GM23338 (cell line): ENCODE measurements around the gene EXOC4. TPM values are rescaled to one million over a fixed set of nuclear protein-coding genes. Genes with fewer than 3 reads are reported as not detected.

ENCODE experiments used
- ATAC-seq: fragments of 200-7000 bp; cut with Tn5 transposase; 3 replicates; pipeline ENCODE4 v1.9.1; 2020
- DNase-seq: peaks from one replicate; pipeline ENCODE4 v3.0.0-alpha.2; 2015; ENCODE audit warnings: low spot score
- H2AFZ ChIP-seq: fragments of 200-600 bp; sonication (generic); 2 replicates; pipeline ENCODE4 v1.8.0; 2016; ENCODE audit warnings: antibody characterized with exemption, mild to moderate bottlenecking, moderate library complexity
- H3F3A ChIP-seq: fragments of 200-600 bp; sonication (generic); replicated peaks from 2 replicates; pipeline ENCODE4 v1.8.0; 2017; ENCODE audit warnings: antibody characterized with exemption, mixed run types, low read depth
- H3K27ac ChIP-seq: fragments of 200-600 bp; sonication (generic); 2 replicates; pipeline ENCODE4 v1.6.1; 2016; ENCODE audit warnings: low read depth
- H3K27me3 ChIP-seq: fragments of 200-600 bp; sonication (generic); 2 replicates; pipeline ENCODE4 v1.8.0; 2016; ENCODE audit warnings: mild to moderate bottlenecking, mixed run types, moderate library complexity; ENCODE audit not compliant: insufficient read depth
- H3K36me3 ChIP-seq: fragments of 200-600 bp; sonication (generic); 2 replicates; pipeline ENCODE4 v1.8.0; 2016; ENCODE audit warnings: mild to moderate bottlenecking; ENCODE audit not compliant: insufficient read depth
- H3K4me1 ChIP-seq: fragments of 200-600 bp; sonication (generic); 2 replicates; pipeline ENCODE4 v1.8.0; 2016; ENCODE audit warnings: mild to moderate bottlenecking, moderate library complexity; ENCODE audit not compliant: insufficient read depth
- H3K4me2 ChIP-seq: fragments of 200-600 bp; sonication (generic); 2 replicates; pipeline ENCODE4 v1.7.1; 2017; ENCODE audit warnings: mixed run types
- H3K4me3 ChIP-seq: fragments of 200-600 bp; sonication (generic); 2 replicates; pipeline ENCODE4 v1.6.1; 2016; ENCODE audit warnings: mixed run types
- H3K79me2 ChIP-seq: fragments of 200-600 bp; sonication (generic); replicated peaks from 2 replicates; pipeline ENCODE4 v1.8.0; 2017; ENCODE audit warnings: mild to moderate bottlenecking; ENCODE audit not compliant: insufficient read depth
- H3K9me2 ChIP-seq: fragments of 200-600 bp; sonication (generic); 2 replicates; pipeline ENCODE4 v1.8.0; 2017; ENCODE audit not compliant: insufficient read depth
- H4K20me1 ChIP-seq: fragments of 200-600 bp; sonication (generic); replicated peaks from 2 replicates; pipeline ENCODE4 v1.8.0; 2017; ENCODE audit warnings: mild to moderate bottlenecking; ENCODE audit not compliant: insufficient read depth
- H3K27ac Mint-ChIP-seq: 2 replicates; pipeline ENCODE4 v1.8.0; 2020; ENCODE audit warnings: inconsistent platforms, mild to moderate bottlenecking, moderate library complexity, mixed read lengths
- H3K27me3 Mint-ChIP-seq: 3 replicates; pipeline ENCODE4 v1.8.0; 2022; ENCODE audit warnings: low read depth, mild to moderate bottlenecking, moderate library complexity, mixed read lengths, inconsistent platforms; ENCODE audit not compliant: insufficient read depth, poor library complexity
- H3K36me3 Mint-ChIP-seq: 3 replicates; pipeline ENCODE4 v1.8.0; 2021; ENCODE audit warnings: low read depth, mild to moderate bottlenecking, inconsistent platforms, moderate library complexity, mixed read lengths
- H3K4me1 Mint-ChIP-seq: 3 replicates; pipeline ENCODE4 v1.8.0; 2020; ENCODE audit warnings: mild to moderate bottlenecking, inconsistent platforms, mixed read lengths
- H3K4me3 Mint-ChIP-seq: 3 replicates; pipeline ENCODE4 v1.8.0; 2021; ENCODE audit warnings: moderate library complexity, mild to moderate bottlenecking, inconsistent platforms, mixed read lengths
- H3K9me3 Mint-ChIP-seq: 3 replicates; pipeline ENCODE4 v1.8.0; 2020; ENCODE audit warnings: moderate library complexity, mild to moderate bottlenecking, inconsistent platforms, mixed read lengths
- CREB1 ChIP-seq: fragments of 250-450 bp; sonication (Bioruptor Pico); IDR thresholded peaks from 2 replicates; pipeline ENCODE4 v1.5.0; 2020; ENCODE audit warnings: low read depth, mild to moderate bottlenecking, moderate library complexity
- EZH2 ChIP-seq: fragments of 200-600 bp; sonication (generic); IDR thresholded peaks from one replicate; pipeline ENCODE4 v1.8.0; 2017; ENCODE audit warnings: antibody characterized with exemption, mild to moderate bottlenecking, low read depth; ENCODE audit not compliant: unreplicated experiment
- EZH2phosphoT487 ChIP-seq: fragments of 200-600 bp; sonication (generic); IDR thresholded peaks from one replicate; pipeline ENCODE4 v1.8.1; 2018; ENCODE audit warnings: antibody characterized with exemption; ENCODE audit not compliant: unreplicated experiment
- JUNB ChIP-seq: IDR thresholded peaks from one replicate; pipeline ENCODE4 v1.6.1; 2016; ENCODE audit warnings: antibody characterized with exemption; ENCODE audit not compliant: unreplicated experiment
- NANOG ChIP-seq: IDR thresholded peaks from 2 replicates; pipeline ENCODE4 v1.6.1; 2016; ENCODE audit warnings: antibody characterized with exemption, borderline replicate concordance
- POLR2AphosphoS5 ChIP-seq: IDR thresholded peaks from 2 replicates; pipeline ENCODE4 v1.6.1; 2016; ENCODE audit warnings: antibody characterized with exemption, low read depth
- STAT1 ChIP-seq: IDR thresholded peaks from one replicate; pipeline ENCODE4 v1.6.1; 2016; ENCODE audit warnings: antibody characterized with exemption; ENCODE audit not compliant: unreplicated experiment
- ZNF114 ChIP-seq: fragments of 250-450 bp; sonication (Bioruptor Pico); IDR thresholded peaks from 2 replicates; pipeline ENCODE4 v1.5.0; 2020; ENCODE audit warnings: mild to moderate bottlenecking, moderate library complexity
- ZNF331 ChIP-seq: fragments of 250-450 bp; sonication (Bioruptor Pico); IDR thresholded peaks from 2 replicates; pipeline ENCODE4 v1.5.0; 2020; ENCODE audit warnings: low read depth, mild to moderate bottlenecking, moderate library complexity
- polyA plus RNA-seq: library from polyadenylated mRNA; unstranded; fragments of >200 nt; fragmentation: Nextera tagmentation; extraction: Ambion mirVana; gene quantifications from 2 replicates; pipeline ENCODE4 v1.2.1, GENCODE V29; 2016
- total RNA-seq: library from RNA; depleted of rRNA; stranded (reverse); fragments of >200 nt; shearing (Covaris generic); gene quantifications from 2 replicates; pipeline ENCODE4 v1.2.3, GENCODE V29; 2014
- TF ChIP-seq, protein P1 (sequence below): fragments of 250-450 bp; sonication (Bioruptor Pico); IDR thresholded peaks from 2 replicates; pipeline ENCODE4 v1.5.0; 2020; ENCODE audit warnings: mild to moderate bottlenecking, moderate library complexity
- TF ChIP-seq, protein P2 (sequence below): IDR thresholded peaks from 2 replicates; pipeline ENCODE4 v1.6.1; 2016; ENCODE audit warnings: antibody characterized with exemption
- TF ChIP-seq, protein P3 (sequence below), 2 experiments: fragments of 200-600 bp in 1 of 2; sonication (generic) in 1 of 2; conservative IDR thresholded peaks; 2 replicates each; pipeline versions ENCODE4 v1.5.1 to v1.6.1; 2016 to 2017; ENCODE audit warnings: antibody characterized with exemption in 2 of 2, low read depth in 2 of 2, mild to moderate bottlenecking in 2 of 2, moderate library complexity in 1 of 2
- TF ChIP-seq, protein P4 (sequence below): IDR thresholded peaks from one replicate; pipeline ENCODE4 v1.6.1; 2018; ENCODE audit warnings: antibody characterized with exemption; ENCODE audit not compliant: unreplicated experiment

The EXOC4 gene
- total and polyA plus RNA-seq, 2 experiments from 2014 or later: 37.5 to 52.7 TPM

DNA sequence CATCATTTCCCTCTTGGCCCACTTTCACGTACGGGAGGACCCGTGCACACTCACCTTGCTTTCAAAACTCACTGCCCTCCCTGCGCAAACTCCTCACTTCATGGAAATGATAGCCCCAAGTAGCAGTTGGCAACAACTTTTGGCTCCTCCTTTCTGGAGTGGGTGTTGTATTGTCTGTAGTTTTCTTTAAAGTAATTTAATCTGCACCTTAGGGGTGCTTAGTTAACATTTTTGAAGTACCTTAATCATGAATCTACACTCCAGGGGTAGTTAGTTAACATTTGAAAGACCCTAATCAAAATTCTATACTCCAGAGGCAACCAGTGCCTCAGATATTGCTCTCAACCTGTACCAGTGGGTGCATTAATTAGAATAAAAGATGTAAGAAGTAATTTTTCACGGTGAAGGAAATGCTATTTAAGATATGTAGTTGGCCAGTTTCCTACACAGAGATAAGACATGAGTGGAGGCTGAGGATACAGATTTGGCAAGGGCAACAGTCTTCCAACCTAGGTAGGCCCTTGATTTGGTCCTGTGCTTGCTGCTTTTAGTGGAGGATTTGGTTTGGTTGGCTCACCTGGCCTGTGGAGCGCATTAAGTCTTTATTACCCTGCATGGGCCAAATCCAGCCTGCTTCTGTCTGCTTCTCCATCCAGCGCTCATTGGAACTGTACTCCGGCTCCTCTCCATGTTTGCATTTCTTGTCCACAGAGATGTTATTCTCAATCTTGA, 93.0 kb downstream of the EXOC4 start:
- Histone ChIP-seq H3K27me3 (no peaks in the 10 kb centered on the region), H3K36me3 (no peaks in the 10 kb centered on the region), H3F3A (no peaks in the 10 kb centered on the region), H2AFZ (no peak overlapping the region), H3K79me2 (peaks cover 19% of the 10 kb centered on the region), H3K9me2 (no peaks in the 10 kb centered on the region), H3K4me2 (peak overlapping the region; percentile 10; the same call in 1 of the 2 replicates), H4K20me1 (no peaks in the 10 kb centered on the region), H3K27ac (no peak overlapping the region), H3K4me1 (peaks cover 18% of the 10 kb centered on the region), H3K4me3 (0 out of 2 replicates have a peak overlapping the region, but pooled peaks have one; percentile 3)
- ATAC-seq (peak; percentile 88), DNase-seq (peak; percentile 31)
- Mint-ChIP-seq H3K4me1 (peaks cover 45% of the 10 kb centered on the region), H3K4me3 (peak overlapping the region; percentile 53), H3K27ac (no peak overlapping the region), H3K36me3 (peaks cover 17% of the 10 kb centered on the region), H3K27me3 (no peaks in the 10 kb centered on the region), H3K9me3 (peaks cover 8% of the 10 kb centered on the region; the same call in 1 of the 3 replicates)
- TF ChIP-seq STAT1 (no peak), NANOG (no peak), EZH2phosphoT487 (no peak), CREB1 (CRISPR knock-in tag) (no peak), JUNB (no peak), ZNF114 (CRISPR knock-in tag) (no peak), POLR2AphosphoS5 (no peak), EZH2 (no peak), ZNF331 (no peak)
- TF ChIP-seq, protein P1, sequence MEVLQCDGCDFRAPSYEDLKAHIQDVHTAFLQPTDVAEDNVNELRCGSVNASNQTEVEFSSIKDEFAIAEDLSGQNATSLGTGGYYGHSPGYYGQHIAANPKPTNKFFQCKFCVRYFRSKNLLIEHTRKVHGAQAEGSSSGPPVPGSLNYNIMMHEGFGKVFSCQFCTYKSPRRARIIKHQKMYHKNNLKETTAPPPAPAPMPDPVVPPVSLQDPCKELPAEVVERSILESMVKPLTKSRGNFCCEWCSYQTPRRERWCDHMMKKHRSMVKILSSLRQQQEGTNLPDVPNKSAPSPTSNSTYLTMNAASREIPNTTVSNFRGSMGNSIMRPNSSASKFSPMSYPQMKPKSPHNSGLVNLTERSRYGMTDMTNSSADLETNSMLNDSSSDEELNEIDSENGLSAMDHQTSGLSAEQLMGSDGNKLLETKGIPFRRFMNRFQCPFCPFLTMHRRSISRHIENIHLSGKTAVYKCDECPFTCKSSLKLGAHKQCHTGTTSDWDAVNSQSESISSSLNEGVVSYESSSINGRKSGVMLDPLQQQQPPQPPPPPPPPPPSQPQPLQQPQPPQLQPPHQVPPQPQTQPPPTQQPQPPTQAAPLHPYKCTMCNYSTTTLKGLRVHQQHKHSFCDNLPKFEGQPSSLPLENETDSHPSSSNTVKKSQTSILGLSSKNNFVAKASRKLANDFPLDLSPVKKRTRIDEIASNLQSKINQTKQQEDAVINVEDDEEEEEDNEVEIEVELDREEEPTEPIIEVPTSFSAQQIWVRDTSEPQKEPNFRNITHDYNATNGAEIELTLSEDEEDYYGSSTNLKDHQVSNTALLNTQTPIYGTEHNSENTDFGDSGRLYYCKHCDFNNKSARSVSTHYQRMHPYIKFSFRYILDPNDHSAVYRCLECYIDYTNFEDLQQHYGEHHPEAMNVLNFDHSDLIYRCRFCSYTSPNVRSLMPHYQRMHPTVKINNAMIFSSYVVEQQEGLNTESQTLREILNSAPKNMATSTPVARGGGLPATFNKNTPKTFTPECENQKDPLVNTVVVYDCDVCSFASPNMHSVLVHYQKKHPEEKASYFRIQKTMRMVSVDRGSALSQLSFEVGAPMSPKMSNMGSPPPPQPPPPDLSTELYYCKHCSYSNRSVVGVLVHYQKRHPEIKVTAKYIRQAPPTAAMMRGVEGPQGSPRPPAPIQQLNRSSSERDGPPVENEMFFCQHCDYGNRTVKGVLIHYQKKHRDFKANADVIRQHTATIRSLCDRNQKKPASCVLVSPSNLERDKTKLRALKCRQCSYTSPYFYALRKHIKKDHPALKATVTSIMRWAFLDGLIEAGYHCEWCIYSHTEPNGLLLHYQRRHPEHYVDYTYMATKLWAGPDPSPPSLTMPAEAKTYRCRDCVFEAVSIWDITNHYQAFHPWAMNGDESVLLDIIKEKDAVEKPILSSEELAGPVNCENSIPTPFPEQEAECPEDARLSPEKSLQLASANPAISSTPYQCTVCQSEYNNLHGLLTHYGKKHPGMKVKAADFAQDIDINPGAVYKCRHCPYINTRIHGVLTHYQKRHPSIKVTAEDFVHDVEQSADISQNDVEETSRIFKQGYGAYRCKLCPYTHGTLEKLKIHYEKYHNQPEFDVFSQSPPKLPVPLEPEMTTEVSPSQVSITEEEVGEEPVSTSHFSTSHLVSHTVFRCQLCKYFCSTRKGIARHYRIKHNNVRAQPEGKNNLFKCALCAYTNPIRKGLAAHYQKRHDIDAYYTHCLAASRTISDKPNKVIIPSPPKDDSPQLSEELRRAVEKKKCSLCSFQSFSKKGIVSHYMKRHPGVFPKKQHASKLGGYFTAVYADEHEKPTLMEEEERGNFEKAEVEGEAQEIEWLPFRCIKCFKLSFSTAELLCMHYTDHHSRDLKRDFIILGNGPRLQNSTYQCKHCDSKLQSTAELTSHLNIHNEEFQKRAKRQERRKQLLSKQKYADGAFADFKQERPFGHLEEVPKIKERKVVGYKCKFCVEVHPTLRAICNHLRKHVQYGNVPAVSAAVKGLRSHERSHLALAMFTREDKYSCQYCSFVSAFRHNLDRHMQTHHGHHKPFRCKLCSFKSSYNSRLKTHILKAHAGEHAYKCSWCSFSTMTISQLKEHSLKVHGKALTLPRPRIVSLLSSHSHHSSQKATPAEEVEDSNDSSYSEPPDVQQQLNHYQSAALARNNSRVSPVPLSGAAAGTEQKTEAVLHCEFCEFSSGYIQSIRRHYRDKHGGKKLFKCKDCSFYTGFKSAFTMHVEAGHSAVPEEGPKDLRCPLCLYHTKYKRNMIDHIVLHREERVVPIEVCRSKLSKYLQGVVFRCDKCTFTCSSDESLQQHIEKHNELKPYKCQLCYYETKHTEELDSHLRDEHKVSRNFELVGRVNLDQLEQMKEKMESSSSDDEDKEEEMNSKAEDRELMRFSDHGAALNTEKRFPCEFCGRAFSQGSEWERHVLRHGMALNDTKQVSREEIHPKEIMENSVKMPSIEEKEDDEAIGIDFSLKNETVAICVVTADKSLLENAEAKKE: no peak
- TF ChIP-seq, protein P2, sequence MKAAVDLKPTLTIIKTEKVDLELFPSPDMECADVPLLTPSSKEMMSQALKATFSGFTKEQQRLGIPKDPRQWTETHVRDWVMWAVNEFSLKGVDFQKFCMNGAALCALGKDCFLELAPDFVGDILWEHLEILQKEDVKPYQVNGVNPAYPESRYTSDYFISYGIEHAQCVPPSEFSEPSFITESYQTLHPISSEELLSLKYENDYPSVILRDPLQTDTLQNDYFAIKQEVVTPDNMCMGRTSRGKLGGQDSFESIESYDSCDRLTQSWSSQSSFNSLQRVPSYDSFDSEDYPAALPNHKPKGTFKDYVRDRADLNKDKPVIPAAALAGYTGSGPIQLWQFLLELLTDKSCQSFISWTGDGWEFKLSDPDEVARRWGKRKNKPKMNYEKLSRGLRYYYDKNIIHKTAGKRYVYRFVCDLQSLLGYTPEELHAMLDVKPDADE: no peak
- TF ChIP-seq, protein P3, sequence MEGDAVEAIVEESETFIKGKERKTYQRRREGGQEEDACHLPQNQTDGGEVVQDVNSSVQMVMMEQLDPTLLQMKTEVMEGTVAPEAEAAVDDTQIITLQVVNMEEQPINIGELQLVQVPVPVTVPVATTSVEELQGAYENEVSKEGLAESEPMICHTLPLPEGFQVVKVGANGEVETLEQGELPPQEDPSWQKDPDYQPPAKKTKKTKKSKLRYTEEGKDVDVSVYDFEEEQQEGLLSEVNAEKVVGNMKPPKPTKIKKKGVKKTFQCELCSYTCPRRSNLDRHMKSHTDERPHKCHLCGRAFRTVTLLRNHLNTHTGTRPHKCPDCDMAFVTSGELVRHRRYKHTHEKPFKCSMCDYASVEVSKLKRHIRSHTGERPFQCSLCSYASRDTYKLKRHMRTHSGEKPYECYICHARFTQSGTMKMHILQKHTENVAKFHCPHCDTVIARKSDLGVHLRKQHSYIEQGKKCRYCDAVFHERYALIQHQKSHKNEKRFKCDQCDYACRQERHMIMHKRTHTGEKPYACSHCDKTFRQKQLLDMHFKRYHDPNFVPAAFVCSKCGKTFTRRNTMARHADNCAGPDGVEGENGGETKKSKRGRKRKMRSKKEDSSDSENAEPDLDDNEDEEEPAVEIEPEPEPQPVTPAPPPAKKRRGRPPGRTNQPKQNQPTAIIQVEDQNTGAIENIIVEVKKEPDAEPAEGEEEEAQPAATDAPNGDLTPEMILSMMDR (conservative IDR thresholded peaks at IDR 0.05; ENCODE audit: low read depth in 2 of 2): no peak
- TF ChIP-seq, protein P4, sequence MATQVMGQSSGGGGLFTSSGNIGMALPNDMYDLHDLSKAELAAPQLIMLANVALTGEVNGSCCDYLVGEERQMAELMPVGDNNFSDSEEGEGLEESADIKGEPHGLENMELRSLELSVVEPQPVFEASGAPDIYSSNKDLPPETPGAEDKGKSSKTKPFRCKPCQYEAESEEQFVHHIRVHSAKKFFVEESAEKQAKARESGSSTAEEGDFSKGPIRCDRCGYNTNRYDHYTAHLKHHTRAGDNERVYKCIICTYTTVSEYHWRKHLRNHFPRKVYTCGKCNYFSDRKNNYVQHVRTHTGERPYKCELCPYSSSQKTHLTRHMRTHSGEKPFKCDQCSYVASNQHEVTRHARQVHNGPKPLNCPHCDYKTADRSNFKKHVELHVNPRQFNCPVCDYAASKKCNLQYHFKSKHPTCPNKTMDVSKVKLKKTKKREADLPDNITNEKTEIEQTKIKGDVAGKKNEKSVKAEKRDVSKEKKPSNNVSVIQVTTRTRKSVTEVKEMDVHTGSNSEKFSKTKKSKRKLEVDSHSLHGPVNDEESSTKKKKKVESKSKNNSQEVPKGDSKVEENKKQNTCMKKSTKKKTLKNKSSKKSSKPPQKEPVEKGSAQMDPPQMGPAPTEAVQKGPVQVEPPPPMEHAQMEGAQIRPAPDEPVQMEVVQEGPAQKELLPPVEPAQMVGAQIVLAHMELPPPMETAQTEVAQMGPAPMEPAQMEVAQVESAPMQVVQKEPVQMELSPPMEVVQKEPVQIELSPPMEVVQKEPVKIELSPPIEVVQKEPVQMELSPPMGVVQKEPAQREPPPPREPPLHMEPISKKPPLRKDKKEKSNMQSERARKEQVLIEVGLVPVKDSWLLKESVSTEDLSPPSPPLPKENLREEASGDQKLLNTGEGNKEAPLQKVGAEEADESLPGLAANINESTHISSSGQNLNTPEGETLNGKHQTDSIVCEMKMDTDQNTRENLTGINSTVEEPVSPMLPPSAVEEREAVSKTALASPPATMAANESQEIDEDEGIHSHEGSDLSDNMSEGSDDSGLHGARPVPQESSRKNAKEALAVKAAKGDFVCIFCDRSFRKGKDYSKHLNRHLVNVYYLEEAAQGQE: no peak
